Renal pelvis (tissue), 4 donors: Measurements from ENCODE around the gene UTS2B. TPM values are rescaled to one million over a fixed set of nuclear protein-coding genes. Genes with fewer than 3 reads are reported as not detected.

Experiments used
- DNase-seq: peaks from one replicate; pipeline ENCODE4 v3.0.0-alpha.2; 2013
- polyA plus RNA-seq, 3 donors: library from polyadenylated mRNA; unstranded; fragments of 120-200 nt; gene quantifications; one replicate each; pipeline ENCODE4 v1.2.1, GENCODE V29; 2013; ENCODE audit not compliant: insufficient read length in 3 of 3

Gene UTS2B
- polyA plus RNA-seq, 3 donors: 0.74 to 0.95 (median 0.87) TPM

GRCh38 chr3:191239407-191240031 lies 90.8 kb downstream of the UTS2B start:
- no peak for DNase-seq

GRCh38 chr3:191238321-191238817 lies 92.0 kb downstream of the UTS2B start:
- DNase-seq: no peak

GRCh38 chr3:191237047-191237882 lies 93.1 kb downstream of the UTS2B start:
- no peak for DNase-seq

GRCh38 chr3:191236646-191237045 lies 93.7 kb downstream of the UTS2B start:
- peak; percentile 26 for DNase-seq

- DNase-seq: no peak
Measured at GRCh38 chr3:191235331-191236314, 94.7 kb downstream of the UTS2B start.

GRCh38 chr3:191234216-191234615 lies 96.1 kb downstream of the UTS2B start:
- DNase-seq: no peak

- no peak for DNase-seq
Measured at GRCh38 chr3:191227541-191227940, 102.8 kb downstream of the UTS2B start.

GRCh38 chr3:191221638-191222037 lies 108.7 kb downstream of the UTS2B start:
- DNase-seq: no peak

- no peak for DNase-seq
Measured at GRCh38 chr3:191220908-191221307, 109.4 kb downstream of the UTS2B start.

GRCh38 chr3:191217301-191217700 lies 113.0 kb downstream of the UTS2B start:
- no peak for DNase-seq

Other genes with a start within 250 kb of the UTS2B start
- gene OSTN, start 131.3 kb downstream of the UTS2B start, polyA plus RNA-seq: 10 to 100 TPM in 1 of 3 donors, 1 to 10 TPM in 2; 5.7 to 11.5 (median 8.7) TPM
- gene CCDC50, start 1.1 kb downstream of the UTS2B start, polyA plus RNA-seq: 10 to 100 TPM; 59.5 to 62.9 (median 61.1) TPM
- gene PYDC2, start 130.6 kb upstream of the UTS2B start, polyA plus RNA-seq: not detected